AG09309 (cell line): ENCODE measurements around the gene MGAT5.

ENCODE experiments used
- DNase-seq: peaks from one replicate; pipeline ENCODE4 v3.0.0-alpha.2; 2010; ENCODE audit warnings: low read depth
- H3K4me3 ChIP-seq: 2 replicates; pipeline ENCODE4 v1.5.1; 2011; ENCODE audit warnings: mild to moderate bottlenecking, low read depth, low read length, moderate library complexity; ENCODE audit not compliant: control insufficient read depth
- TF ChIP-seq, protein P1 (sequence below): IDR thresholded peaks from 2 replicates; pipeline ENCODE4 v1.5.1; 2011; ENCODE audit warnings: mild to moderate bottlenecking, low read depth, low read length, inconsistent platforms; ENCODE audit not compliant: insufficient read depth, control insufficient read depth; ENCODE audit errors: missing control alignments

MGAT5 gene

DNA sequence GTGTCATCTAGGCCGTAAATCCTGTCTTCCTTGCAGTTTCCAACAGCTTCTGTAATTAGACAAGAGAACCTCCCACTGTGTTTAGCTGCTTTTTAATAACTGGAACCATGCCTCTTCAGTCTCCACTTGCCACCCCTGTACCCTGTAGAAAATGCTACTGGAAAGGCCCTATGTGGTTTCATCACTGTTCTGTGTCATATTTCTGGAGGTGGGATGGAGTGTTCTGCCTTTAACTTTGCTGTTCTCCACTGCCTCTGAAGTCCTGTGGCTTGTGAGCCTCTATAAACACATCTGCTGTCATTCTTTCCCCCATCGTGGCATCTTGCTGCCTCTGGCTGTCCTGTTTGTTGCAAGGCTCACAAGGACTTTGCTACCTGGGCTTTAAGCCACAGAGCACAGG, 17.9 kb downstream of the MGAT5 start:
- no peak for DNase-seq
- H3K4me3 ChIP-seq = no peak overlapping the region
- TF ChIP-seq, protein P1, sequence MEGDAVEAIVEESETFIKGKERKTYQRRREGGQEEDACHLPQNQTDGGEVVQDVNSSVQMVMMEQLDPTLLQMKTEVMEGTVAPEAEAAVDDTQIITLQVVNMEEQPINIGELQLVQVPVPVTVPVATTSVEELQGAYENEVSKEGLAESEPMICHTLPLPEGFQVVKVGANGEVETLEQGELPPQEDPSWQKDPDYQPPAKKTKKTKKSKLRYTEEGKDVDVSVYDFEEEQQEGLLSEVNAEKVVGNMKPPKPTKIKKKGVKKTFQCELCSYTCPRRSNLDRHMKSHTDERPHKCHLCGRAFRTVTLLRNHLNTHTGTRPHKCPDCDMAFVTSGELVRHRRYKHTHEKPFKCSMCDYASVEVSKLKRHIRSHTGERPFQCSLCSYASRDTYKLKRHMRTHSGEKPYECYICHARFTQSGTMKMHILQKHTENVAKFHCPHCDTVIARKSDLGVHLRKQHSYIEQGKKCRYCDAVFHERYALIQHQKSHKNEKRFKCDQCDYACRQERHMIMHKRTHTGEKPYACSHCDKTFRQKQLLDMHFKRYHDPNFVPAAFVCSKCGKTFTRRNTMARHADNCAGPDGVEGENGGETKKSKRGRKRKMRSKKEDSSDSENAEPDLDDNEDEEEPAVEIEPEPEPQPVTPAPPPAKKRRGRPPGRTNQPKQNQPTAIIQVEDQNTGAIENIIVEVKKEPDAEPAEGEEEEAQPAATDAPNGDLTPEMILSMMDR = no peak

DNA sequence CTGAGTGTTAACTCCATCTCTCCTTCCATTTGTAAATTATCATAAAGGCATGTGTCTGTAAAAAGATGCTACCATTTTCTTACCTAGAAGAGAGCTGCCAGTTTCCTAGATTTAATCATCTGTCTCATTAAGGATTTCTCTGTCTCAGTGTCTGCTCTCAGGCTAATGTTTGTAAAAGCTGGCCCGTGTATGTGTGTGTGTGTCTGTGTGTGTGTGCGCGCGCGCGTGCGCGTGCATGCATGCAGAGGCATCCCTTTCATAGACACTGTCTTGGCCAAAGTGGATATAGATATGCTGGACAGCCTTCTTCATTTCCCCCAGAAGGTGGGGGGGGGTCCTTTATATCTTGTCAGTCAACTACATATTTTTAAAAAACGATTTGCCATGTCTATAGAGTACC, 18.9 kb downstream of the MGAT5 start:
- no peak for DNase-seq
- TF ChIP-seq, protein P1 = no peak
- no peak overlapping the region for H3K4me3 ChIP-seq

DNA sequence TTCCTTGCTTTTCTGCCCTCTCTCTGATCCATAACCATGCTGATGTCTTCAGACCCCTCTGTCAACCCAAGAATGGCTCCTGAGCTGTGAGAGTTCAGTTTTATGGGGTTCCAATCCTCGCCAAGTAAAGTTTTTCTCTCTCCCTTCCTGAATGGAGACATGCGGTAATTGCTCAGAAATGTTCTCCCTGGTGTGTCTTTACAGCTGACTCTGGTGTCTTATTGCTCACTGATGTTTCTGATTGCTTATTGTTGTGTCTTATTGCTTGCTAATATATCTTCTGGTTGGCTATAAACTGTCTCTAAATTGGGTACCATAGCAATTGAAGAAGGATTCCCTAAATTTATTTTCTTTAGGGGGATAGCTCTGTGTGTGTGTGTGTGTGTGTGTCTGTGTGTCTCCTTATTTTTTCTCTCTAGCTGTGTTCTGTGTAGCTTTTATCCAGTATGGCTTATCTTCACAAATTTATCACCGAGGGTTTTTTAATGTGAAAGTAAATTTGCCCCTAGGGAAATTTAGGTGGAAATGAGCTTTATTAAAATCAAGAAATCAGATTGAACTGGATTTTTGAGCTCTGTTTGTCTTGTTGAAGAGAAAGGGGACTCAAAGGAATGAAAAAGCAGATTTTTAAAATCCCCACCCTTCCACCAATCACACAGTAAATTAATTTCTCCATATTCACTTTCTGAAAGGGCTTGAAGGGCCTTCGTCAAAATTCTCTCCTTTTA, 19.5 kb downstream of the MGAT5 start:
- TF ChIP-seq, protein P1 = no peak

DNA sequence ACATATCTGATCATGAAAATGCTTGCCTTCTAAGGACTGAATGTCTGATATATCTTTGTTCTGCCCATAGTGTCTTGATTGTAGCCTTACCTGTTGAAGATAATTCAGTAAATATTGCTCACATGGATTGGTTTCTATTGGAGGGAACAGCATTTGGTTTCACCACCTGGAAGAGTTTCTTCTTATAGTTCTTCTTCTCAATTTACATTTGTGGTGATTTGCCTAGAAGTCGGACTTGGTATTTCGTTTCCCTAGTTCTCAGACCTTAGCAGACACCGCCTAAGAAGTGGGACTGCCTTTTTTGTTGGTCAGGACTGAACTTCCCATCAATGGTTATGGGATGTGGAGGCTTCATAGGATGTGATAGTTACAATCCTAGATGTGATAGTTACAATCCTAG, 20.2 kb downstream of the MGAT5 start:
- DNase-seq = no peak
- no peak overlapping the region for H3K4me3 ChIP-seq
- TF ChIP-seq, protein P1 = no peak

More for the DNA sequence above, 19.5 kb downstream of the MGAT5 start:
- DNase-seq = no peak
- no peak overlapping the region for H3K4me3 ChIP-seq

DNA sequence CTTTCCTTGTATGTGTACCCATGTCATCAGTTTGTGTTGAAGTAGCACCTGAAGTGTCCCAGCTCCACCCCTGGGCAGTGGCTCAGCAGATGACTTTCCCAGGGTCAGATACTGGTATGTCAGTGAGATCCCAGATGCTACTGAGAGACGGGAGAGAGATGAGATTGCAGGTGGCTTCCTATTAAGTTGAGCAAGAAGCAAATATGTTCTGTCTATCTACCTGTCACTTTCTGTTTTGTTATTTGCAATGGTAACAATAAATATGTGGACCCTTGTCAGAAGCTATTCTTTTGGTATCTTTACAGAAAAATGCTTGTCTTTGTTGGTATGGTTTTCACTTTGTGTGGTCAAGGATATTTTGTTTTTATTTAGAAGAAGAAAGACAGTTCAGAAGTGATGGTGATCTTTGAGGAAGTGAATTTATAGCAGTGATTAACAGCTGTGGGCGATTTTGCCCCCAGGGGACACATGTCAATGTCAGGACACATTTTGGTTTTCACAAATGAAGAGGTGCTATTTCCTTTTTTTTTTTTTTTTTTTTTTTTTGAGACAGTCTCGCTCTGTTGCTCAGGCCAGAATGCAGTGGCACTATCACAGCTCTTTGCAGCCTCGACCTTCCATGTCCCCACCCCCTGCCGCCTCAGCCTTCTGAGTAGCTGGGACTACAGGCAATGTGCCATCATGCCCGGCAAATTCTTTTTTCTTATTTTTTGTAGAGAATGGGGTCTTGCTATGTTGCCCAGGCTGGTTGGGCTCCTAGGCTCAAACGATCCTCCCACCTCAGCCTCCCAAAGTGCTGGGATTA, 21.4 kb downstream of the MGAT5 start:
- DNase-seq = no peak
- TF ChIP-seq, protein P1 = no peak
- H3K4me3 ChIP-seq = no peak overlapping the region

DNA sequence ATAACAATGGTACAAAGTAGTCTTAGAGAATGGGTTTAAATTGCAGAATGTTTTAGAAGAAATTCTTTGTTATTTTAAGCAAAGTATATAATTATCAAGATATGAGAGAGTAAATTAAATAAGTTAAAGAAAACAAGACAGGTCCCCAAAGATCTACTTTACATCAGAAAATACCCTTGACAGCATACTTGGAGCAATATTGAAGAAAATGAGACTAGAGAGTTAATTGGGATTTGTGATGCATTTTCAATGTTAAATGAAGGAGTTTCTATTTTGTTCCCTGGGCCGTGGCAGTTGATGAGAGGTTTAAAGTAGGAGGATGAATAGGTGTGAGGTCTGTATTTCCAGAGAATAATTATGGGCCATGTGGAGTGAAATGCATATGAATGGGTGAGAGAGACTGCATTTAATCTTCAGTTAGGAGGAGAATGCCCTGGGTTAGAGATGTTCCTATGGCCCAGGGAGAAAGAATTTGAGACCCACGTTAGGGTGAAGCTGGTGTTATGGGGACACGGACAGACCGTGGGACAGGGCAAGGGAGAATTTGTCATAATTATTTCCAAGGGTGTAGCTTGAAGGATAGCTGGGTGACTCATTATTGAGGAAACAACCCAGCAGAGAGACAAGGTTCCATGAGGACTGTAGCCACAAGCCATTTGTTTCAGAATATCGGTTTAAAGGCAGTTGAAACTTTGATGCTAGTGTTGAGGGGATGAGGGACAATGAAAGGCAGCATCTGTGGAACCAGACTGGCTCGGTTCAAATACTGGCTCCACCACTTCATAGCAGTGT, 22.7 kb downstream of the MGAT5 start:
- H3K4me3 ChIP-seq = no peak overlapping the region
- TF ChIP-seq, protein P1 = no peak
- DNase-seq = no peak
